GM21825 (cell line): ENCODE data around the gene EFCAB10.

Source experiments
- ATAC-seq: cut with Tn5 transposase; IDR thresholded peaks from one replicate; pipeline ENCODE4 v1.9.1; 2021; ENCODE audit warnings: mild to moderate bottlenecking, moderate library complexity; ENCODE audit not compliant: unreplicated experiment

The EFCAB10 gene, protein sequence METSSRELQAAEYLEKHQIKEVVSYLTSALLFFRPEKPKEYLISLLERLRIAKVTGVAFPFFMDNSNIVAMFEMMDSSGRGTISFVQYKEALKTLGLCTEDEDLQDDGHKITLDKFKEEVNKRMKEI

DNA sequence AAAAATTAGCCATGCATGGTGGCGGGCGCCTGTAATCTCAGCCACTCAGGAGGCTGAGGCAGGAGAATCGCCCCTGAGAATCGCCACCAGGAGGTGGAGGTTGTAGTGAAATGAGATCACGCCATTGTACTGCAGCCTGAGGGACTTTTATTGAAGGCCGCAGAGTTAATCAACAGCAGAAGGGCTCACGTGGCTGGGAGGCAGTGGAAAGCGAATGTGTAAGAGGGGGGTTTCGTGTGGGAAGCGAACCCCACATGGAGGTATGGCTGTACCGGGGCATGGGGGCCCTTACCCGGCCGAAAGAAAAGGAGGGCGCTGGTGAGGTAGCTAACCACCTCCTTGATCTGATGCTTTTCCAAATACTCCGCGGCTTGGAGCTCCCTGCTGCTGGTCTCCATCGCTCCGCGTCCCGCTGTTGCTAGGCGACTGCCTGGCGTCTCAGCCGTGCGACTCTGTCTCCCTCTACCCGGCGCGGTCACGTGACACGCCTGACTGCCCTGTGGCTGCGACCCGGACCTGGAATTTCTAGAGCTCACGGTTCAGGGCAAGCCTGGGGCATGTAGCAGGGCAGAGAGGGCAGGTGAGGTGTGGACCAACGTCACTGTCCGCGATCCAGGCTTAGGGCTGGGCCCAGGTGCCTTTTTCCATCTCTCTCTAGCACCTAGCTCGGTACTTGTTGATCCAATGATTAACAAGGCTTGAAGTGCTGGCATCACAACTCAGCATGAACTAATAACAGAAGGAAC, at the start of gene EFCAB10:
TSS of gene EFCAB10 (minus strand) at position 428 of the 746 bp plus-strand sequence. CDS start at position 398, 30 bp downstream.
- ATAC-seq, result peak; percentile 88

DNA sequence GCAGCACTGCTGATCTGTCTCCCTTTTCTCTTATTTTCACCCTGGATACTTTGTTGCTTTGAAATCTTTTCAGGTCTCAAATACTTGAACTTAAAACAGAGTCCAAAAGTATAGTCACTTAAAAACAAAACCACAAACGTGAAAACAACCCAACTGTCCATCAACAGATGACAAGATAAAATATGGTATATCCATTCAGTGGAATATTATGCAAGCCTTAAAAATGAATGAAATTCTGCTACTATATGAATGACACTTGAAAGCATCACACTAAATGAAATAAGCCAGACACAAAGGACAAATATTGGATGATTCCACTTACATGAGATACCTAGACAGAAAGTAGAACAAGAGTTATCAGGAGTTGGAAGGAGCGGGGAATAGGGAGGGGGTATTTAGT, 44.7 kb upstream of the EFCAB10 start:
- ATAC-seq, result no peak

DNA sequence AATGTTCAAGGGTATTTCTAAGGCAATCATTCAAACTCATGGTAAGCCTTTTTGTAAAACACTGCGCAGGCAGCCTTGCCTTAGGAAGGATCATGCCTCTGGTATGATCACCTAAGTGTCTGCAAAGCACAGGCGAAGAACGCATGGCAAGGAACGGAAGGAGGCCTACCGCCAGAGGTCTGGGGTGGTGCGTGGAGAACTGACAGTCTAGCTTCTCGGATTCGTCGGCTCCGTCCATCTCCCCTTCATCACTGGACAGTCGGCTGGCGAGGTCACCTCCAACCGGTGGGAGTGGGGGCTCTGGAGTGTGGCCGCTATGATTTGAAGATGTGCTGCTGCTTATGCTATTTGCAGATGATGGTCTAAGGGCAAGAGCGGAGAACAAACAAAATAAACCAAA, 42.6 kb upstream of the EFCAB10 start:
- ATAC-seq, result no peak

DNA sequence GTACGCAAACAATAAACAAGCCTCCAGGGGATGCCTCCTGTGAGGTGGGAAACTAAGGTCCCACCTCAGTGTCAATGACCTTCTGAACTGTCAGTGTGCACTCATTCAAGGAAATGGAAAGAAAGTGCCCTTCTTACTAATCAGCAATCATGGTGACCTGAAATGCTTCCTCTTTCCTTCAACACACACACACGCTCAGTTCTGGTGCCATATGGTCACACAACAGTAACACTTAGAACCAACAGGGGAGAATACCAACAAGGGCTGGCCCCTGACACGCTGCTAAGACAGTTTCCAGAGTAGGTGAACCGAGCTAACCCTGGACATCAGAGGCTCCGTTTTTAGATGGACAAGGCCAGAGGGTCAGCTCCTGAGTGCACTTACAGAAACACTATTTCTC, 42.1 kb upstream of the EFCAB10 start:
- no peak for ATAC-seq

DNA sequence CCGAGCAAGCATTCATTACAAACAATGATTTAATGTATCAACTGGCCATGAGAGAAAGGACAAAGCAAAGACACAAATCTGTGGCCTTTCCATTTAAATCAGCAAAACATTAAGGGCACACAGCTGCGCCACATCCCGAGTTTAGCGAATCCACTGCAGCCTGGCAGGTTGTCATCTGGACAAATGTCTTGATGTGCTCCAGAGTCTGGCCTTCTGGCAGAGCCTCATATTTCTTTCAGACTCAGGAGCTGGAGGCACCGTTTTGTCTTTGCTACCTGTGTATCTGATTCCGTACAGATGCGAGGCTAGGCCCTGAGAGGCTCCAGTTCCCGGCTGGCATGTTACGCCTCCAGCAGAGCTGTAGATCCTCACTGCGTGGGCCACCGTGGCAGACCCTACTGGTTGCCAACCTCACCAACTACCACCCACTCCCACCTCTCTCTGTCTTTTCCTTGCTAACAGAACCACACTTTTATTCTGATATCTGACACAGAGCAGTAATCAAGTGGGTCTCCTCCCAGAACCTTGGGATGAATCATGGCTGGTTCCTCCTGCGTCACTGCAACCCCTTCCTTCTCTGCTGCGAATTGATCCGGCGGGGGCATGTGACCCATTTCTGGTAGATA, 40.9 kb upstream of the EFCAB10 start:
- ATAC-seq, result no peak

DNA sequence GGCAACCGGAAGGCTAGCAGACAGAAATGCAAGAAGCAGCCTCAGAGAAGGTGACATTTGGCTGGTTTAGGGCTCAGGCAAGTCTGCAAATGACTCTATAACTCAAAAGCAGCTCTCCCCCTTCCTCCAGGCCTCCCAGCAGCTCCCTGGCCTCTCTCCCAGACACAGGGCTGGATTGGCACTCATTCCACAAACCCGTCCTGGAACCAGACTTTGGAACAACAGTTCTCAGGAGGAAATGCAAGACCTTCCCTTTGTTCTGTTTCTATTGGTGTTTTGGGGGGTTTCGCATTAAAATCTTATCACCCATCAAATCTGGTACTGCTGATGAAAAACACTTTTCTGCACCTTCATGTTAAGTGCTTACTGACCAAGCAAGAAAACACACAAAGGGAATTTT, 40.3 kb upstream of the EFCAB10 start:
- ATAC-seq, result no peak

DNA sequence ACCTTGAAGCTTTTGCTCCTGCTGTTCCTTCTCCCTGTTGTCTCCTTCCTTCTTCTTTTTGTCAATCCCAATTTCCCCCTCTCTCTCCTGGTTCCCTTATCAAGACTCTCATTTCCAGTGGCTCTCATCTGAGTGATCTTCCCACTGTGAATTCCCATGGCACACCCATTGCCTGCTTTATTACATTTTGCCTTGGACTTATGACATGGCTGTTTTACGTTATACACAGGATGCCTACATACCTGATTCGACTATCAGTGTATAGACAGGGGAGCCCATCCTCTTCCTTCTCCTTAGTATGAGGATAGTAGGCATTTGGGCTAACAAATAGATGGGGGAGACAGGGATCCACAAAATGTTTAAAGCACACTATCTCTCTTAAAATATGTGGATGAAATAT, 39.9 kb upstream of the EFCAB10 start:
- no peak for ATAC-seq

DNA sequence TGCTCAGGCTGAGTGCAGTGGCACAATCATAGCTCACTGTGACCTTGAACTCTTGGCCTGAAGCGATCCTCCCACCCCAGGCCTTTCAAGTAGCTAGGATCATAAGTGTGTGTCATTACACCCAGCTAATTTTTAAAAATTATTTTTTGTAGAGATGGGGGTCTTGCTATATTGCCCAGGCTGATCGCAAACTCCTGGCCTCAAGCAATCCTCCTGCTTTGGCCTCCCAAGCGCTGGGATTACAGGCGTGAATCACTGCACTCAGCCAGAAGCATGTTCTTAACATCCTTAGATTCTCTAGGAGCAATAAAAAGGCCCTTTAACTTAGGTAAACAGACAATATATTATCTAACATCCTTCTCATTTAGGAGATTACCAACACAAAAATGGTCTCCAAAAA, 38.3 kb upstream of the EFCAB10 start:
- no peak for ATAC-seq

DNA sequence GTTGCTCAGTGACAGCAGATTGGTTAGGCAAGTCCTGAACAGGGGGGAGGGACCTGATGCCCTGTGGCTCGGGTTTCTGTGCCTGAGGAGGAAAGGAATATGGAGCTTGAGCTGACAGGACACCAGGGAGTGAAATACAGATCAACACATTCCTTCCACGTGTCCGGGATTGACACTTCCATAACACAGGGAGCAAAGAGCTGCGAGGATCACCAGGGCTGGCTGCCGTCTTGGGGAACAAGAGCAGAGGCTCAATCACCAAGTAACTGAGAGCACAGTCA, 36.7 kb upstream of the EFCAB10 start:
- ATAC-seq, result no peak

DNA sequence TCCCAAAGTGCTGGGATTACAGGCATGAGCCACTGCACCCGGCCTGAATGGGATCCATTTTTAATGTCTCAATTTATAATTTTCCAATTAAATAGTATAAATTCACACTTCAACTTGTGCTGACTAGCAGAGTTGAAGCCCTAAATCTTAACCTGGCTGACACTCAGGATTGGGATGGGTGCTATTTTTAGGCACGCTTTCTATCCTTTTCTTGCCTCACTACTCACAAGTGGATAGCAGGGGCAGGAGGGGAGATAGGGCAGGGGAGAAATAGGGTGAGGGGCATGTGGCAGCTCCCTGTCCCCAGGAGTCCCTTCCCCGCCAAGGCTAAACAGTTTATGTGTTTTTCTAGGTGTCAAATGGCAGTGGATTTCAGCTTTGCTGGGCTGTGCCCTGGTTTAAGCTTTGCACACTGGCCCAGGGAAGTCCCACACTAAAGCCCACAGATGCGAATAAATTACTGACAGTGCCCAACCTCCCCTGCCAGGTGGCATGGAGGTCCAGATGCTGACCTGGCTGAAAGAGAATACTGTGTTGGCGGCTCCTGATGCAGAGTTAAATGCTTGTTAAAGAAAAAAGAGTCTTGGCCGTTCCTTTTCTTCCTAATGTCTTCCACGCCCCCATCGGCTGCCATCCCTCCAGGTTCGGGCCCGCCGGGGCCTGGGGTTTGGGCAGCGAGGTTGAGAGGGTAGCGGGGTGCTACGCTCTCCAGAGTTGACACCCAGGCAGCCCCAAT, 36.2 kb upstream of the EFCAB10 start:
- ATAC-seq, result no peak

DNA sequence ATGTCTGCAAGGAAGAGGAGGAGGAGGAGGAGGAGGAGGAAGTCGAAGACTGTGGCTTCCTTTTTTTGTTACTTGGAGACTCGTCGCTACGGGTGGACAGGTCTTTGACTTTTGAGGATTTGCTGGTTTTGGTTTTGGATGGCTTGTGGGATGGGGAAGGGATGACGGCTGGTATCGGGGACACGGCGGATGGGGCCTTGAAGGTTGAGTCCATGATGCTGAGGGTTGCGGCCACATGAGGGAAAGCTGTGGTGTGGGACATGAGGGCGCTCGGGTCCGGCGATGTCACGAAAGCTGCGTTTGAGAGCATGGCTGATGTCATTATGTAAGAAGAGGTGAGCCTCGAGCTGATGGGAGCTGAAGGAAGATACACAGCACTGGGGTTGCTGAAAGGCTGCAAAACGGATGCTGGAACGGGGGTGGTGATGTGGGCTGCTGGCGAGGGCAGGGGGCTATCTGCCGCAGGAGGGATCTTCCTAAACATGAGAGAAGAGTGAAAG, 33.1 kb upstream of the EFCAB10 start:
- no peak for ATAC-seq

DNA sequence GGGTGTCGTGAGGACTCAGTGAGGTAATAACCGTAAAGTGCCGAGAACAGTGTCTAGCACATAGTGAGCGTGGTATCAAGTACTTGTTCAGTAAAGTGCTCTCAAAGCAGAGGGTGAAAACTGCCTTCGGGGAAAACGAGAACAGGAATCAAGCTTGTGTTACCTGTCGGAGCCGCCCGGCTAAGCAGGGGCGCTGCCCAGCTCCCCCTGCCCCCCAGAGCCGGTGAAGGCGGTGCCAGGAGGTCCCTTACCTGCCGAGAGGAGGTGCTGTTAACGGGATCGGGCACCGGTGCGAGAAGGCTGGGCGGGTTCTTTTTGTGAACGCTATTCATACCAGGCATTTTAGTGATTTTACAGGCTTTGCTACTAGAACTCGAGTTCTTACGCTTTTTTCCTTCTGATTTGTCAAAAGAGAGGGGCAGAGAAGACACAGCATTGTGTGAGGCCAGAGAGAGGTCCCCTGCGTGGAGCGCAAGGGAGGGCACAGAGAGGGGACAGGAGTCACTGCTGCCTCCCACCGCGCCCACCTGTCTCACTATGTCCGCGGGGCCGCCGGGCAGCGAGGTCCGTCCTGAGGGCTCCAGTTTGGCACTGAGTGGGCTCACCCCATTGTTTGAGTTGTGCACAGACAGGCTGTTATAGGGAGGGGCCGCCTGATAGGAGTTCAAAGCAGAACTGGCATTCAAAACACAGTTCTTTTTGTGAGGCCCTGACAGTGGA, 32.5 kb upstream of the EFCAB10 start:
- ATAC-seq, result no peak

DNA sequence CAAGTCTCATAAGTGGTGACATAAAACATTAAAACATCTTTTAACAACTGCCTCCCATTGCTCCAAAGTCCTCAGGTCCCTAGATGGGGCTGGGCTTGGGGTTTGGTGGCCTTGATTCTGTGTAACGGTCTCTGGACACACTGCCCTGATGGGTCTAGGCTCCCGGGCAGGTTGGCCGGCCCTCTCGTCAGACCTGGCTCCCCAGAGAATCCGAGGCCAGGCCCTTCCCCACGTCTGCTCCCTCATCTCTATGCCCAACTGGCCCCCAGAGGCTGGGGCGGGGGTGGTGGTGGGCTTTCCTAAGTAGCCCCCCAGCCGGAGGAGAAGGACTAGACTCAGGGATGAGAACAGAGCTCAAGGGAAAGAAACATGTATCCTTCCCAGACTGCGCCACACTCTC, 31.5 kb upstream of the EFCAB10 start:
- no peak for ATAC-seq

DNA sequence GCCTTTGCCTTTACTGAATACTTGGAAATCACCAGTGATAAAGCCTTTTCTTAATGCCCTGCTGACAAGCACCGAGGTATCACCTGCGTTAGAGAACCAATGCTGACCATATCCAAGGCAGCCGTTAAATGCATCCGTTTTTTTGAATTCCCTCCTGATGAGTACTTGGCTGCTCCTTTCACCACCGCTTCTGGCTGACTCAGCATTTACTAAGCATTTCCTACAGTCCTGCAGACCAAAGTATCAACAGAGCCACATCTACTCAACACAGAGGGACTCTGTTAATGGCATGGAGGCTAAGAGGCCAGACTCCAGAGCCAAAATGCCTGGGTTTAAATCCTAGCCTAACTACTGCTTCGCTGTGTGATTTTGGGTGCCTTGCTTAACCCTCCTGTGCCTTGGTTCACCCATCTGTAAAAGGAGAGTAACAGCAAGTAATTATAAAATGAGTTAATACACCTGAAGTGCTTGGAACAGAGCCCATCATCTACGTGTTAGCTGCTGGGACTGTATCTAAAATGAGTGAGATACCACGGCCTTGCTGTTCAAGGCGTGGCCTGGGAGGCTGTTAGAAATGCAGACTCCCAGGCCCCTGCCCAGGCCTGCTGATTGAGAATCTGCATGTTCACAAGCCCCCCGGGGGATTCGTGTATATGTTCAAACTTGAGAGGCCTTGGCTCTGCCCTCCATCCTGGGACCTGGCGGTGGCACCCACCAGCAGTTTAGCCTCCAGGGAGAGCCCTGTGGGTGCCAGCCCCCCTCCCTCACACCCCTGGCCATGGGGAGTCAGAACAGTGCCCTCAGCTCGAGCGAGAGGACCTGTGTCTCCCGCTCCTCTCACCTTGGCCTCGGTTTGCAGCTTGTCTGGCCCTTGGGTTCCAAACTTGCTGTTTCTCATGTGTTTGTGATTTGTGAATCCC, 30.8 kb upstream of the EFCAB10 start:
- no peak for ATAC-seq

DNA sequence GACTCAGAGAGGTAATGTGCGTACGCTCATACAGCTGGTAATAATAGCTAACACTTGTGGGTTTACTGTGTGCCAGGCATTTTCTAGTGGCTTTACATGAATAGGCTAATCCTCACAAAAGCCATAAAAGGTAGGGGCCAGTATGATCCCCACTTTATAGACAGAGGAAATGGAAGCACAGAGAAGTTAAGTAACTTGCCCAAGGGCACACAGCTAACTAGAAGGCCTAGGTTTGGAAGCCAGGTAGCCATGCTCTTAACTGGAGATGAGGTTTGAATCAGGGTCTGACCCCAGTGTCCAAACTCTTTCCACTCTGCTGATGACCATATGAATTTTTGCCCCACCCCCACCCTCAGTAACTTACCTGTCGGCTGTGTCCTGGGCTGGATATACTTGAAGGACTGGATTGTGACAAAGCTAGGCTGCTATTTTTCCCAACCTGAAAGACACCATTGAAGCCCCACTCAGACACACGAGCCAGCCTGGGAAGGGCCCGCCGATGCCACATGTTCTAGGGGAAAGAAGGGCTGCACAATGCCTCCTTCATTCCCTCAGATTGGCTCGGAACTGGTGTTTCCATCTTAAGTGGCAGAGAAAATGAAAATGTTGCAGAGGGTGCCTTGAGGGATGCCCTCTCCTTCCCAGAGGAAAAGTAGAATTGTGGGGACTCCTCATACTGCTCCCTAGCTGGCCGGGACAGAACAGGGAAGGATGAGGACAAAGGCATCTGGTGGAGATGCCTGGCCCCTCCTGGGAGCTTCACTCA, 29.1 kb upstream of the EFCAB10 start:
- ATAC-seq, result no peak

DNA sequence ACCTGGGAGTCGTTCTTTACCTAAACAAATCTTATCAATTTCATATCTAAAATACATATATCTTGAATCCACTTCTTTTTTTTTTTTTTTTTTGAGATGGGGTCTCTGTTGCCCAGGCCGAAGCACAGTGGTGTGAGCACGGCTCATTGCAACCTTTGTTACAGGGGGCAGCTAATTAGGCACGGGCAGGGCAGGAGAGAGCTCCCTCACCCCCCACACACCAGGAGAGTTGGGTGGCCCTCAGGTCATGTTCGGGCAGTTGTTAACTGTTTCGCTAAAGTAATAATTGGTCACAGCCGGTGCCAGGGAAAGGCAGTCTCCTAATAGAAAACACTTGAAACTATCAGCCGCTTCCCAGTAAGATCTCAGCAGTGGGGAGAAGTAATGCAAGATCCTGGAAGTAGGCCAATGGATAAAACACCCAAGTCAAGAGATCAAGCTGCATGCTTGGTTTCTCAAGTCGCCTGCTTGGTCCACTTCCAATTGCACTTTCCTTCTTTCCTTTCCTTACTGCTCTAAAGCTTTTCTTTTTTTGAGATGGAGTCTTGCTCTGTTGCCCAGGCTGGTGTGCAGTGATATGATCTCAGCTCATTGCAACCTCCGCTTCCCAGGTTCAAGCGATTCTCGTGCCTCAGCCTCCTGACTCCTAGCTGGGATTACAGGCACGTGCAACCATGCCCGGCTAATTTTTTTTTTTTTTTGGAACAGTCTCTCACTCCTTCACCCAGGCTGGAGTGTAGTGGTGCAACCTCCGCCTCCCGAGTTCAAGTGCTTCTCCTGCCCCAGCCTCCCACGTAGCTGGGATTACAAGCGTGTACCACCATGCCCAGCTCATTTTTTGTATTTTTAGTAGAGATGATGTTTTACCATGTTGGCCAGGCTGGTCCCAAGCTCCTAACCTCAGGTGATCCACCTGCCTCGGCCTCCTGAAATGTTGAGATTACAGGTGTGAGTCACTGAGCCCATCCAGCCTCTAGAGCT, 21.3 kb upstream of the EFCAB10 start:
- no peak for ATAC-seq

DNA sequence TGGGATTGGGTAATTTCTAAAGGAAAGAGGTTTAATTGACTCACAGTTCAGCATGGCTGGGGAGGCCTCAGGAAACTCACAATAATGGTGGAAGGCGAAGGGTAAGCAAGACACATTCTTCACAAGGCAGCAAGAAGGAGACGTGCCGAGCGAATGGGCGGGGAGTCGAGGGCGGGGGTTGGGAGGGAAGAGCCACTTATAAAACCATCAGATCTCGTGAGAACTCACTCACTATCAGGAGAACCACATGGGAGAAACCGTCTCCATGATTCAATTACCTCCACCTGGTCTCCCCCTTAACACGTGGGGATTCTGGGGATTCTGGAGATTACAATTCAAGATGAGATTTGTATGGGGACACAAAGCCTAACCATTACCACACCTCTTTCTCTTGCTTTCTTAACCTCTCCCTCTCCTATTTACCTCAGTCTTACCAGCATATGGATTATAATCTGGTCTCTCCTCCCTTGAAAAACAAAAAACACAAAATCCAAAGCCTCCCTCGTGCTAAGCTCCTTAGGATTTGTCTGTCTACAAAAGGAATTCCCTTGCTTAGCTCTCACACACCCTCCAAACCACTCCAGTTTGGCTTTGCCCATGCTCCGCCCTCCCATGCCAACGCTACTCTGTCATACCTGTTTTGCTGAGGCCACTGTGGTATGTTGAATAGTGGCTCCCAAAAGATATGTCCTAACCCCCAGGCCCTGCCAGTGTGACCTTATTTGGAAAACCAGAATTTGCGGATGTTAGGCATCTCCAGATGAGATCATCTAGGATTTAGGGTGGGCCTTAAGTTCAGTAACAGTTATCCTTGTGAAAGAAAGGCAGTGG, 19.6 kb upstream of the EFCAB10 start:
- no peak for ATAC-seq
